NCI-H1105 (cell line): Measurements from ENCODE around the gene TBX2.
A peak's percentile ranks its signal among the peaks of the same experiment; 100 is the strongest.
"Not testable (repeated sequence)": the region's sequence is repeated elsewhere in the genome, so short reads cannot be mapped to it uniquely, and the experiment has no call there.

Source experiments
- DNase-seq: peaks from one replicate; lab custom pipeline; 2025; lab: John Stamatoyannopoulos, UW

TBX2 gene

DNA sequence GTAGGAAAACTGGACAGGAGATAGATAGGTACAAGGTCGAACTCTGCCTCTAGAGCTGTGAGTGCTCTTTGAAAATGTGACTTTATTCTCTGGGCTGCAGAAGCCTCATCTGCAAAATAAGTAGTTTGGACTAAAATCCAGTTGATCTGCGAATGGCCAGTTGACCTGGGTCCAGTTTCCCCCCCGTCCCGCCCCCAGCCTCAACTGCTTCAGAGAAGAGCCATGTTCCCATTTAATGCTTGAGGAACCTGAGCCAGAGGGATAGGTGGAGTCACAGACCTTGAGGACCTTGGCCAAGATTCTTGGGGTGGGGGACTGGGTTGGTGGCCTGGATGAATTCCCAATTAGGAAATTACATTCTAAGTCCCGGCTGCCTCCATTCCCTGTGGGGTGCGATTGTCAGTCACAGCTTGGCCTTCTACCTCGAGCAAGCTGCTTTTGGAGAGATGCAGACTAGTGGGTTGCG, 14.1 kb downstream of the TBX2 start:
- DNase-seq = no peak

- DNase-seq = no peak
Observed at GRCh38 chr17:61414141-61414935, 14.7 kb downstream of the TBX2 start.

GRCh38 chr17:61414936-61415251, 15.3 kb downstream of the TBX2 start:
- no peak for DNase-seq

GRCh38 chr17:61415374-61416210, 15.9 kb downstream of the TBX2 start:
- DNase-seq = no peak

GRCh38 chr17:61416211-61416539, 16.5 kb downstream of the TBX2 start:
- DNase-seq = no peak

GRCh38 chr17:61416540-61417363, 17.1 kb downstream of the TBX2 start:
- DNase-seq = peak; percentile 21

GRCh38 chr17:61418449-61418848, 18.8 kb downstream of the TBX2 start:
- no peak for DNase-seq

DNA sequence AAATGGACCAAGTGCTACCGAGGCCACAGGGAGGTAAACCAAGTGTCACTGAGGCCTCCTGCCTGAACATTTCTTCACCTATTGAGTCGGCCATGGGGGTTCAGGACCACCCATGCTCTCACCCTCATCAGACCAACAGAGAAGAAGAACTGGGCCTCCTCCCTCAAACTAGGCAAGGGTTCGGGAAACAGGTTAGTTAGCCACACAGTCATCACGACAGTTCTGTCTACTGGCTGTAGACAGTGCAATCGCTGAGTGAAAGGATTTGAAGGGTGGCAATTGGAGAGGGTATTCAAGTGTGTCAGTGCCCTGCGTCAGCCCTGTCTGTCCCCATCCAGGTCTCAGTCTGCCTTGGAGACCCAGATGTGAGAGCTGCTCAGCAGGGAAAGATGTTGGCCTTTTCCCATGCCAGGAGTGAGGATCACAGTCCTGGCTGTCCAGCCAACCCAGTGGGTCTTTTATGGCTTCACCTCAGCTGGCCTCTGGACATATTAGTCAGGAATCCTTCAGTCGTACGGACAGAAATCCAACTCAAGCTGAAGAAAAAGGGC, 19.9 kb downstream of the TBX2 start:
- DNase-seq = no peak

DNA sequence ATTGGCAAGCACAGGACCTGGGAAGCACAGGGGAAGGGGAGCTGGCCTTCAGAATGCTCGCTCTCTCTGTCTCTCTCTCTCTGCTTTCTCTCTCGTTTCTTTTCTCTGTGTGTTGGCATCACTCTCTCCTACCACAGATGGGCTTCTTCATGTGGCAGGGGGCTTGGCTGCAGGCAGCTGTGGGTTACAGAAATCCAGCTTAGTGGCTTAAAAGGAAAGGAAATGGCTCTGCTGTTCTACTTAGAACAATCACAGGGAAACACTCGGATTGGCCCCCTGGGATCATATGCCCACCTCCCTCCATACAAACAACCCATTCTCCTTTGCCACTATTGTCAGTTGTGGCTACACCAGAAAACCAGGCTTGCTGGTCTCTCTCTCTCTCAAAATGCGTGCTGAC, 20.4 kb downstream of the TBX2 start:
- DNase-seq = no peak

- DNase-seq = no peak
Observed at GRCh38 chr17:61420745-61421398, 21.2 kb downstream of the TBX2 start.

DNA sequence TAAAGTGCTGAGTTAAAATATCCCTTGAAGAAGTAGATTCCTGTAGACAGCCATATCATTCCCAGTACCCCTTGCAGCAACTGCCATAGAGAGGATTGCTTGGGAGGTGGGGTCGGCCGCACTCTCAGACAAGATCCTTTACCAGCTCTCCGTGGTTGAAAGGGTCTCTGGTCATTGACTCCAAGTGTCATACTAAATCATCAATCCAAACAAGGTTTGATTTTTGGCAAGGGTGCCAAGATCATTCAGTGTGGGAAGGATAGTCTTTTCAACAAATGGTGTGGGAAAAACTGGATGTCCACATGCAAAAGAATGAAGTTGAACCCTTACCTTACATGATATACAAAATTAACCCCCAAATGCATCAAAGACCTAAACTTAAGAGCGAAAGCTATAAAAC, 21.8 kb downstream of the TBX2 start:
- no peak for DNase-seq

- DNase-seq = no peak
Observed at GRCh38 chr17:61422116-61422799, 22.6 kb downstream of the TBX2 start.

GRCh38 chr17:61422869-61423268, 23.2 kb downstream of the TBX2 start:
- no peak for DNase-seq

DNA sequence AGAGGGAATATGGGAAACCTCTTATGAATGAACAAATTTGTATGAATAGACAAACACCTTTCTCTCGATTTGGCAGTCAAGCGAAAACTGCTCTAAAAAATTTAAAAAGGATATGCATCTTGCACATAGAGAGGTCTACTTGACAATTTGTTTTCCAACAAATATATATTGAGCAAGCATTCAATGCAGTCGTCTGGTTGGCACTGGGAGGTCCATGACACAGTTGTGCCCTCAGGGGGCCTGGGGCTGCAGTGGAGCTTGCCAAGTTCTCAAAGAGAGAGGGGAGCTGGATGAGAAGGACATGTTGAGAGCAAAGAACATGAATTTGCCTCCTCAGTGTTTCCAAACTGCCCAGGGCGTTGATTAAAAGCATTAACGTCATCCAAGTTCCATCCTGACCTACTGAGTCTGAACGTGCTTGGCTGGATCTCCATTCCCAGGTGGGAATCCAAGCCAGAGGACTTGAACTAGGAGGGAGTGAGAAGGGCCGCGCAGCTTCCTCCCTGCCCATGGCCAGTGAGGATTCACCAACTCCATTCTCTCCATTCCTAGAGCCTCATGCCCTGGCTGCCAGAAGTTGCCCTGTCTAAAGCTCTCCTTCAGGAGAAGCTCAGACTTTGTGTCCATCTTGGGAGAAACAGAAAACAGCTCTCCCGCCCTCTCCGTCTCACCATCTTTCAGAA, 24.5 kb downstream of the TBX2 start:
- DNase-seq = no peak

- no peak for DNase-seq
Observed at GRCh38 chr17:61425682-61426481, 26.2 kb downstream of the TBX2 start.

DNA sequence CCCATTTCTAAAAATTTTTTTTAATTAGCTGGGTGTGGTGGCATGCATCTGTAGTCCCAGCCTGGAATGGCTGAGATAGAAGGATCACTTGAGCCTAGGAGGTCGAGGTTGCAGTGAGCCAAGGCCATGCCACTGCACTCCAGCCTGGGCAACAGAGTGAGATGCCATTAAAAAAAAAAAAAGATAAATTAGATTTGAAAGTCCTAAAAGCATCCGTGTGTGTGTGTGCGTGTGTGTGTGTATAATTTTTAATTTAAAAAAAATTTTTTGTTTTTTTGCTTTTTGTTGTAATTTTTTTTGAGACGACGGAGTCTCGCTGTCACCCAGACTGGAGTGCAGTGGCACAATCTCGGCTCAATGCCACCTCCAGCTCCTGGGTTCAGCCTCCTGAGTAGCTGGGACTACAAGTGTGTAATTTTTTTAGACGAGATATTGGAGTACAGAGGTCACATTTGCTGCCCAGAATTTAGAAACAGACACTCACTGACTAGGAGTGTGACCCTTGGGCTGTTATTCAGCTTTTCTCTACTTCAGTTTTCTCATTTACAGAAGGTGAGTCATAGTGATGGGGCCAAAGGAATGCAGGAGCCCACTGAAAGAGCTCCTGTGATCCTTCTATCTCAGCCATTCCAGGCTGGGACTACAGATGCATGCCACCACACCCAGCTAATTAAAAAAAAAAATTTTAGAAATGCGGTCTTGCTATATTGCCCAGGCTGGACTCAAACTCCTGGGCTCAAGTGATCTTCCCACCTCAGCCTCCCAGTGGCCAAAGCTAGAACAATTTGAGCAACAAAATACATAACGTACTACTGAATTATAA, 27.1 kb downstream of the TBX2 start:
- no peak for DNase-seq

GRCh38 chr17:61427567-61427966, 27.9 kb downstream of the TBX2 start:
- DNase-seq = no peak

- no peak for DNase-seq
Observed at GRCh38 chr17:61429274-61429673, 29.6 kb downstream of the TBX2 start.

DNA sequence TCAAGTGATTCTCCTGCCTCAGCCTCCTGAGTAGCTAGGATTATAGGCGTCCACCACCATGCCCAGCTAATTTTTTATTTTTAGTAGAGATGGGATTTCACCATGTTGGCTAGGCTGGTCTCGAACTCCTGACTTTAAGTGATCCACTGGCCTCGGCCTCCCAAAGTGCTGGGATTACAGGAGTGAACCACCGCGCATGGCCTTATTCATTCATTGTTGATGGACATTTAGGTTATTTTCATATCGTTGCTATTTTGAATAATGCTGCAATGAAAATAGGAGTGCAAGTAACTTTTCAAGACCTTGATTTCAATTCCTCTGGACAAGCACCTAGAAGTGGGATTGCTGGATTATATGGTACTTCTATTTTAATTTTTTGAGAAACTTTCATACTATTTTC, 30.2 kb downstream of the TBX2 start:
- not testable (repeated sequence) for DNase-seq
